ENCODE measurements around the gene DCBLD2. TPM values are rescaled to one million over a fixed set of nuclear protein-coding genes. Genes with fewer than 3 reads are reported as not detected.
A peak's percentile ranks its signal among the peaks of the same experiment; 100 is the strongest.

The DCBLD2 gene
- total RNA-seq, 1 donor from 2014 or later = 19.4 TPM

GRCh38 chr3:98797905-98798304 lies 103.6 kb downstream of the DCBLD2 start:
- no peak for DNase-seq (ENCODE audit: low read depth in 2 of 2)

GRCh38 chr3:98796334-98796733 lies 105.2 kb downstream of the DCBLD2 start:
- no peak for DNase-seq (ENCODE audit: low read depth in 2 of 2)

- no peak for DNase-seq (ENCODE audit: low read depth in 2 of 2)
Measured at GRCh38 chr3:98793971-98794370, 107.5 kb downstream of the DCBLD2 start.

GRCh38 chr3:98791341-98792325 lies 109.9 kb downstream of the DCBLD2 start:
- DNase-seq (ENCODE audit: low read depth in 2 of 2) = peak in 1 of 2 donors; percentile 79

GRCh38 chr3:98788651-98789050 lies 112.8 kb downstream of the DCBLD2 start:
- DNase-seq (ENCODE audit: low read depth in 2 of 2) = peak in 1 of 2 donors; percentile 60

GRCh38 chr3:98787181-98787580 lies 114.3 kb downstream of the DCBLD2 start:
- no peak for DNase-seq (ENCODE audit: low read depth in 2 of 2)

GRCh38 chr3:98786364-98787006 lies 115.0 kb downstream of the DCBLD2 start:
- DNase-seq (ENCODE audit: low read depth in 2 of 2) = no peak

GRCh38 chr3:98784666-98785600 lies 116.6 kb downstream of the DCBLD2 start:
- DNase-seq (ENCODE audit: low read depth in 2 of 2) = no peak

GRCh38 chr3:98784042-98784441 lies 117.5 kb downstream of the DCBLD2 start:
- DNase-seq (ENCODE audit: low read depth in 2 of 2) = no peak

GRCh38 chr3:98782824-98783500 lies 118.5 kb downstream of the DCBLD2 start:
- DNase-seq (ENCODE audit: low read depth in 2 of 2) = no peak

GRCh38 chr3:98780343-98780742 lies 121.2 kb downstream of the DCBLD2 start:
- DNase-seq (ENCODE audit: low read depth in 2 of 2) = peak in 1 of 2 donors; percentile 66

- peak; percentile 54 to 91 for DNase-seq (ENCODE audit: low read depth in 2 of 2)
Measured at GRCh38 chr3:98779541-98780335, 121.8 kb downstream of the DCBLD2 start.

- peak; percentile 86 to 97 for DNase-seq (ENCODE audit: low read depth in 2 of 2)
Measured at GRCh38 chr3:98778852-98779413, 122.6 kb downstream of the DCBLD2 start.

- peak in 1 of 2 donors; percentile 41 for DNase-seq (ENCODE audit: low read depth in 2 of 2)
Measured at GRCh38 chr3:98778383-98778782, 123.1 kb downstream of the DCBLD2 start.

GRCh38 chr3:98777801-98778220 lies 123.7 kb downstream of the DCBLD2 start:
- DNase-seq (ENCODE audit: low read depth in 2 of 2) = no peak

GRCh38 chr3:98777286-98777685 lies 124.2 kb downstream of the DCBLD2 start:
- DNase-seq (ENCODE audit: low read depth in 2 of 2) = no peak

GRCh38 chr3:98776140-98776493 lies 125.4 kb downstream of the DCBLD2 start:
- DNase-seq (ENCODE audit: low read depth in 2 of 2) = no peak

GRCh38 chr3:98775459-98776139 lies 125.9 kb downstream of the DCBLD2 start:
- DNase-seq (ENCODE audit: low read depth in 2 of 2) = no peak

- DNase-seq (ENCODE audit: low read depth in 2 of 2) = no peak
Measured at GRCh38 chr3:98772022-98772421, 129.5 kb downstream of the DCBLD2 start.
